ENCODE data around the gene CRB1. TPM values are rescaled to one million over a fixed set of nuclear protein-coding genes. Genes with fewer than 3 reads are reported as not detected.

The CRB1 gene
- total RNA-seq, 1 donor from 2014 or later, result not detected

DNA sequence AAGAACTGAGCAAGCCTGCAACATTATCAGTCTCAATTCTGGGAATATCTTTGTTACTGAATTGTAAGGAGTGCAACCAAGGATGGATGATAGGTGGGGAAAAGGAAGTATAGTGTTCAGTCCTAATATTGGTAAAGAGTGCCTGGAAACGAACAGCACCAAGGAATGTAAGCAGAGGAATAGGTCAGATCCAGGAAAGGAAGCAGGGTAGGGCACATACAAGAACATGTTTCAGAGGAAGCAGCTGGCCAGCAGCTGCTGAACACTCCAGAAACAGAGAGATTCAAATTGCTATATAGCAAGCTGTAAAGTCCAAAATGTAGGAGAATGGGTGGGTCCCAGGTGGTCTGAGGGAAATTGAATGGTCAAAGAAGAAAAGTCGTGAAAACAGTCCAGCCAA is 37.9 kb downstream of the CRB1 start:
- H3K4me3 Mint-ChIP-seq (ENCODE audit: unreplicated experiment), result no peak overlapping the region
- peaks cover 1% of the 10 kb centered on the region for H3K27me3 Mint-ChIP-seq (ENCODE audit: unreplicated experiment)
- H3K4me1 Mint-ChIP-seq (ENCODE audit: unreplicated experiment), result peaks cover 4% of the 10 kb centered on the region
- no peak overlapping the region for H3K27ac Mint-ChIP-seq (ENCODE audit: unreplicated experiment)
- no peak for DNase-seq (ENCODE audit: low spot score)
- no peak for TF ChIP-seq CTCF (IDR thresholded peaks at IDR 0.05; ENCODE audit: unreplicated experiment)
- H3K36me3 Mint-ChIP-seq (ENCODE audit: low read depth, unreplicated experiment), result no peaks in the 10 kb centered on the region
- no peaks in the 10 kb centered on the region for H3K9me3 Mint-ChIP-seq (ENCODE audit: unreplicated experiment)

- DNase-seq (ENCODE audit: low spot score), result no peak
- Mint-ChIP-seq H3K27me3 (ENCODE audit: unreplicated experiment) (peaks cover 1% of the 10 kb centered on the region), H3K36me3 (ENCODE audit: low read depth, unreplicated experiment) (no peaks in the 10 kb centered on the region), H3K9me3 (ENCODE audit: unreplicated experiment) (no peaks in the 10 kb centered on the region), H3K4me3 (ENCODE audit: unreplicated experiment) (no peak overlapping the region), H3K4me1 (ENCODE audit: unreplicated experiment) (peaks cover 4% of the 10 kb centered on the region), H3K27ac (ENCODE audit: unreplicated experiment) (no peak overlapping the region)
- TF ChIP-seq CTCF (IDR thresholded peaks at IDR 0.05; ENCODE audit: unreplicated experiment), result no peak
Observed at GRCh38 chr1:197306381-197307062, 38.5 kb downstream of the CRB1 start.

DNA sequence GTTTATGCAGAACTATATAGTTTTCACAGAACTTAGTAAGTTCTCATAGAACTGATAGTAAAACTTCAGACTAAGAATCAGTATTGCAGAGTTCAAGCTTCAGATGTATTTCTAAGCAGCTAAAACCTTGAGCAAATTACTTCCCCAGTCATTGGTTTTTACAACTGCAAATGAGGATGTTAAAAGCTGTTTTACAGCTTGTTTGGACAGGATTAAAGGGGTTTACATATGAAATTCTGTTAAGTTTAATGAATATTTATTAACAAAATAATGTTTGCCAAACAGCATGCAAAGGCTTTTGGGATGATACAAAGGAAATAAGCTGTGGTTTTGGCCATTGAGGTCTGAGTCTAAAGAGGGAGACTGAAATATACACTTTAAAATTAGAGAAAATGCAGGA is 39.1 kb downstream of the CRB1 start:
- Mint-ChIP-seq H3K4me3 (ENCODE audit: unreplicated experiment) (no peak overlapping the region), H3K9me3 (ENCODE audit: unreplicated experiment) (no peaks in the 10 kb centered on the region), H3K36me3 (ENCODE audit: low read depth, unreplicated experiment) (no peaks in the 10 kb centered on the region), H3K27me3 (ENCODE audit: unreplicated experiment) (peaks cover 1% of the 10 kb centered on the region), H3K27ac (ENCODE audit: unreplicated experiment) (no peak overlapping the region), H3K4me1 (ENCODE audit: unreplicated experiment) (peaks cover 4% of the 10 kb centered on the region)
- TF ChIP-seq CTCF (IDR thresholded peaks at IDR 0.05; ENCODE audit: unreplicated experiment), result no peak
- DNase-seq (ENCODE audit: low spot score), result no peak

GRCh38 chr1:197307551-197307950 is 39.5 kb downstream of the CRB1 start:
- H3K27me3 Mint-ChIP-seq (ENCODE audit: unreplicated experiment), result peaks cover 1% of the 10 kb centered on the region
- no peak for DNase-seq (ENCODE audit: low spot score)
- no peak overlapping the region for H3K27ac Mint-ChIP-seq (ENCODE audit: unreplicated experiment)
- no peaks in the 10 kb centered on the region for H3K36me3 Mint-ChIP-seq (ENCODE audit: low read depth, unreplicated experiment)
- H3K9me3 Mint-ChIP-seq (ENCODE audit: unreplicated experiment), result no peaks in the 10 kb centered on the region
- TF ChIP-seq CTCF (IDR thresholded peaks at IDR 0.05; ENCODE audit: unreplicated experiment), result no peak
- no peak overlapping the region for H3K4me3 Mint-ChIP-seq (ENCODE audit: unreplicated experiment)
- peaks cover 4% of the 10 kb centered on the region for H3K4me1 Mint-ChIP-seq (ENCODE audit: unreplicated experiment)

DNA sequence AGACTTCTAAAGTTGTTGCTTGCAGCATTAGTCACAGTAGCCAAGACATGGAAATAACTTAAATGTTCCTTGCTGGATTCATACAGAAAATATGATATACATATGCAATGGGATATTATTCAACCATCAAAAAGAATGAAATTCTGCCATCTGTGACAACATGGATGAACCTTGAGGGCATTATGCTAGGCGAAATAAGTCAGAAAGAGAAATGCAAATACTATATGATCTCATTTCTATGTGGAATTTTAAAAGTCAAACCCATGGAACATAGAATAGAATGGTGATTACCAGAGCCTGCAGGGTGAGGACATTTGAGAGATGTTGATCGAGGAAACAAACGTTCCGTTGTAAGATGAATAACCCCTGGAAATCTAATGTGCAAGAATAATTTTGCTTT is 43.0 kb downstream of the CRB1 start:
- Mint-ChIP-seq H3K4me3 (ENCODE audit: unreplicated experiment) (no peak overlapping the region), H3K27ac (ENCODE audit: unreplicated experiment) (no peak overlapping the region), H3K27me3 (ENCODE audit: unreplicated experiment) (no peaks in the 10 kb centered on the region), H3K9me3 (ENCODE audit: unreplicated experiment) (no peaks in the 10 kb centered on the region), H3K36me3 (ENCODE audit: low read depth, unreplicated experiment) (no peaks in the 10 kb centered on the region), H3K4me1 (ENCODE audit: unreplicated experiment) (peaks cover under 1% of the 10 kb centered on the region)
- no peak for DNase-seq (ENCODE audit: low spot score)
- no peak for TF ChIP-seq CTCF (IDR thresholded peaks at IDR 0.05; ENCODE audit: unreplicated experiment)

Measured in endothelial cell (in vitro differentiated cells).